ENCODE data around the gene NEK4.

The NEK4 gene

DNA sequence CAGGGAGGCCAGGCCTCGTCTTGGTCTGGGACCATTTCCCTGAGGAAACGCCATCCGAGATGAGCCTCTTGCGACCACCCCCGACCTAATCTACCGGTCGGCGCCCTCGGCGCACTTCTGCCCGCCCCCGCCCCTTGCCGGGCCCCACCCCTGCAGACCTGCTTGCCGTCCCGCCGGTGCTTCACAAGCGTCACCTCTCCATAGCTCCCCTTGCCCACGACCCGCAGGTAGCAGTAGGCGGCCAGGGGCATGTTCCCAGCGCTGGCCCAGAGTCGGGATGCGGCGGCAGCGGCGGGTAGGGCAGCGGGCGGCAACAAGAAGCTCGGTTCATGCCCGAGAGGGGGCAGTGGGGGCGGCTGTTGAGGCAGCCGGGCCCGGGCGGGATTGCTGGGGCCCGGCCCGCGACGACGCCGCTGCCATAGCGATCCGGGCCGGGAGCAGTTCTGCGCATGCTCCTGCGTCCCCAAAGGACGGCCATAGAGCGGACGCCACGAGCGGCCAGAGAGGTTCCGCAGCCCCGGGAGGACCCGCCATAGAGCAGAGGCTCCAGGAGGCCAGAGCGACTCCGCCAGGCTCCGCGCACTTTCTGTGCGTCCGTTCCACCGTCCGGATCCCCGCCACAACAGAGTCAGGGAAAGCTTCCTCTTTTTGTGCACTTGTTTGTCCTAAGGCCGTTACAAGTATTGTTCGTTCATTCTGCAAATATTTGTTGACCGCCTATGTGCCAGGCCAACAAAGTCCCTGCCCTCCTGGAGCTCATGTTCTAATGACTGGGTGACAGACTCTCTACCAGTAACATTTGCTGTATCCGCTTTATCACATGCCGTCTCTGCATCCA, at the start of gene NEK4:
Gene NEK4 (minus strand): TSS at position 445 of the 838 bp plus-strand sequence. CDS start 194 bp downstream, at position 251.
- peak; percentile 94 for DNase-seq (ENCODE audit: low spot score)

DNA sequence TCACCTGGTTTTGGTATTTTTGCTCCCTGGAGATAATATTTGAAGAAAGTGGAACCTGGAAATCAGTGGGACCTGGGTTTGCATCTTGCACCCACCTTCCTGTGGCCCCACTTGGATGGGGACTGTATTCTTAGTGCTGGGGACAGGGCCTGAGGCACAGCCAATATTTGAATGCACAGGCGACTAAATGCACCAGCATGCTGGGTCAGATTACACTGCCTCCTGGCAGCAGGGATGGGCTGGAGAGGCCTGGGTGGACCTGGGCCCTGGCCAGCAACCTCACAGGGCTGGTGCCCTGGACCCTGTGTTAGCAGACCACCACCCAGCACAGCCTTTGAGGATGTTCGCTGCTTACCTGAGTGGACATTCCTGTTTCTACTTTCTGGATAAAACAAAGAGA, 49.2 kb upstream of the NEK4 start:
- DNase-seq (ENCODE audit: low spot score) = no peak

DNA sequence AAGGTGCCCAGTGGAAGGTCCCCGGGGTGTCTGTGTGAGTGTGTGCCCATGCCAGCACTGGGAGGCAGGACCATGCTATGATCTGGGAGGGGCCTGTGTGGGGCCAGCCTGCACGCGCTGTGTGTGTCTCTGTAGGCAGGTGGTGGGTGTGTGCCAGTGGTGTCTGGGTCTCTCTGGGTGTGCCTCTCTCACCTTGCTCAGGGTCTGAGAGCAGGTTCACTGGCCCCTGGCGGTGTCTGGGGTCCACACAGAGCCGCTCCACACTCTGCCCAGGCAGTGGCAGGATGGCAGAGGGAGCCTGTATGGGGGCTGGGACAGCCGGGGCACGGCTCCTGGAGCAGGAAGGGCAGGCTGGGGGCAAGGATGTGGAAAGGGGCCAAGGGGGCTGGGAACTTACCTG, 47.1 kb upstream of the NEK4 start:
- DNase-seq (ENCODE audit: low spot score) = no peak

DNA sequence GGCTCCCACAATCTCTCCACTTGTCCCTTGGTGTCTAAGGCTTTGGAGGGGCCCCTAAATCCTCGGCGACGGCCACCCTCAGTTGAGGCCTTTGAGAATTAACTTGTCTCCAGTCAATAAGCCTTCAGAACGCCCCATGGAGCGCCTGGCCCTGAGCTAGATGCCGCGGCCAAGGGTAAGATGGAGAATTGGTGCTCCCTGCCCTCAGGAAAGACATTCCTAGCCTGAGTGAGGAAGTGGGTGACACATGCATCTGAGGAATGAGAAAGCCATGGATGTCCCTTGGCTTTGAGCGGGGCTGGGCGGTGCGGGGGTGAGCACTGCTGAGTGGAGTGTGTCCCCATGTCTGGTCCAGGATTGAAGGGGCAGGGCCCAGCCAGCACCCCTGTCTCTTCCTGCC, 46.5 kb upstream of the NEK4 start:
- no peak for DNase-seq (ENCODE audit: low spot score)

DNA sequence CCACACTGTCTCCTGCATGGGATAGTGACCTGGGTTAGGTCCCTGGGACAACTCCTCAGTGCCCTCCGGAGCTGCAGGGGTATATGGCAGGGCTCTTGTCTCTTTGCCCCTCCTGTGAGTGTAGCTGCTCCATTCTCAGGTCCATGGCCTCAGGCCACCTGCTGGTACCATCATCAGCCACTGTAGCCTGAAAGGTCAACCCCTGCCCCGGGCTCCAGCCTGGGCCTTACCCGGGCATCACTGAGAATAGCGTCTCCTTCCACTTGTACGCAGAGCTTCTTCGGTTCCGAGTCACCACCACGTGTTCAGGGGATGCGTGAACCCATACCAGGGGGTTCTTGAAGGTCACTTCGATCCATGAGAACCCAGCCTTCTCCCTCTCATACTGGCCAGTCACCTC, 45.9 kb upstream of the NEK4 start:
- no peak for DNase-seq (ENCODE audit: low spot score)

DNA sequence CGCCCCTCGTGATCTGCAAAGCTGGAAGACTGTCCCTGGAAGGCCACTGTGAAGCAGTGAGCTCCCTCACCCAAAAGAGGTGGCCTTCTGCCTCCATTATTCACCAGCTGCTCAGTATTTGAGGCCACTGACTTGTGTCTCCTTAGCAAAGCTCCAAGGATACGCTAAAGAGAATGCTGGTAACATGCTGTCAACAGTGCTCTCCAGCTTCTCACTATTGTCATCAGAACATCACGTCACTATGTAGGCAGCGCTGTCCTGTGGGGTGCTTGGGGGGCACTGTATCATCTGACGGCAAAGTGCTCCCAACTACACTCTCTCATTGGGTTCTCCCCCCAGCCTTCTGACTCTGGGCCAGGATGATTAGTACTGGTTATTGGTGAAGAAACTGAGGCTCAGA, 45.5 kb upstream of the NEK4 start:
- no peak for DNase-seq (ENCODE audit: low spot score)

DNA sequence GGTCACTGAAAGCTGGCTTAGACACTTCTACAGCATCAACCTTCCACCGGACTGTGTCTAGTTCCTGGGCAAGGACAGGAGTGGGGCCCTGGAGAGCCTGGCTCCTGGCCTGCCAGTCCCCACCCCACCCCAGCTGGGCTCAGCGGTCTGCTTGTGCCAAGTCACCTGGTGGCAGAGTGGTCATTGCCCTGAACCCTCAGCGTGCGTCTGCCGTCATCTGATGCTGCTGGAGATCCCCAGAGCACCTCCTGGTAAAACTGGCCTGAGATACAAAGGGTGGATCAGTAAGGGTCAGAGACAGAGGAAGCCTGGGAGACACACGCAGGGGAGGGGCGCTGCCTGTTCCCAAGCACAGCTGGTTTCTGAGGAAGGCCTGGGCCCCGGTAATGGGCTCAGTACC, 43.1 kb upstream of the NEK4 start:
- no peak for DNase-seq (ENCODE audit: low spot score)

DNA sequence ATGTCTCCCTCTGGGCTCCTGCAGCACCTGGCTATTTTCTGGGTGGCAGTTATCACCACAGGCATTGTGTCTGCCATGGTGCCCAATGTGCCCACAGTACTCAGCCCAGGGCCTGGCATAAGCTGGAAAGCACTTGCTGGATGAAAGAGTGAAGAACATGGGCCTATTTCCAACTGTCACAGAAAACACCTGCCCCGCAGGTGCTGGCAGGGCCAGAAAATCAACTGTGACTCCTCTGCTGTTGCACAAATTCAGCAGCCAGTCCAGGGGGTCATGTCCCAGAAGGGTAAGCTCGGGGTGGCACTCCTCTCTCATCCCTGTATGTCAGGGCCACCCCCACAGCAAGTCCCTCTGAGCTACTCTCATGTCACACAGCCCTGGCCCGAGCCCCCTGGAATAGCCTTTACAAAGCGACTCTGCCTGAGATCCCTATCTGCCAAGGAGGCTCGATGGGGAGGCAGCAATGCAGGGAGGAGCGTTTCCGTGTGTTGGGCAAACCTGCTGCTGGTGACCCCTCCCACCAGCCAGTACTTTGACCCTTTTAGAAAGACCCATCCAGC, 40.8 kb upstream of the NEK4 start:
- no peak for DNase-seq (ENCODE audit: low spot score)

DNA sequence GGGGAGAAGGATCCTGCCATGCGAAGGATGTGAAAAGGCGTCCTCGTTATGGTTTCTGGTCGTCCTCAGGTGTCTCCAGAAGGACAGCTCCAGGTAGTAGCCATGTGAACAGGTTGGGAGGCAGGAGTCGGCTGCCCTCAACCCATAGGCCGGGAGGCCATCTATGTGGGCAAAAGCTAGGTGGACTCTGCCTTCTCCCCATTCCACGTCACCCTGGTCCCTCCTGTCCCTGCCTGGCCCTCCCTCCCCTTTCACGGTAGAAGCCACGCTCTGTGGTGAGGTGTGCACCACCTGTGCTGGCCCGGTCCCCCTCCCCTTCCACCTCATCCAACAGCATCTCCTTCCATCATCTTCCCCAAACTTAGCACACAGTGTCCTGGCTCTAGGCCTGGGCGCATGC, 40.2 kb upstream of the NEK4 start:
- DNase-seq (ENCODE audit: low spot score) = no peak

DNA sequence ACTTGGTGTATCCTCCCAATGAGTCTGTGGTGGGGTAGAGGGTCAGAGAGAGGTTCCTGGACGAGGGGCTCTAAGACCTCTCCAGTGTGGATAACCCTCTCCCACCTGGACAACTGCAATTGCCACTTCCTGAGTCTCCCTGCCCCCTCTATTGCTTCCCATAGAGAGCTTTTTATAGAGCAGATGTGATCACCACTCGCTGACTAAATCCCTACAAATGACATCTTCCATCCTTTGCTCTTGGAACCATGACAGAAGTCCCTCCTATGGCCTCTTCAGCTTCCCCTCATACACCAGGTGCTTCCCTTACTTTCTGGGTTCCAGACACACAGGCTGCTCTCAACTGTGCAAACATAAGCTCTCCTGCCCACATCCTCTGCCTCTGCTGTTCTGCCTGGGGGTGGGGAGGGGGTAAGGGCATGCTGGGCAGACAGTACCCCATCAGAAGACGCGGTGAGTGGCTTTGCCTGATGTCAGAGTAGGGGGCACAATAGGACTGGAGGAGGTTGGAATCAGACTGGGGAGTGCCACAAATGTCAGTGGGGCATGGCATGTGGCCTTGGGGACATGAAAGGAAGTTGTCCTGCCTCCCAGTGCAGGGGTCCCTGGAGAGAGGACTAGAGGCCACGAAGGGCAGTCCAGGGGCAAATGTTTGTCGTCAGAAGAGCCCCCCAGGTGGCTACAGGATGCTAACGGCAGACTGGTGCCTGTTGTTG, 39.1 kb upstream of the NEK4 start:
- DNase-seq (ENCODE audit: low spot score) = no peak

DNA sequence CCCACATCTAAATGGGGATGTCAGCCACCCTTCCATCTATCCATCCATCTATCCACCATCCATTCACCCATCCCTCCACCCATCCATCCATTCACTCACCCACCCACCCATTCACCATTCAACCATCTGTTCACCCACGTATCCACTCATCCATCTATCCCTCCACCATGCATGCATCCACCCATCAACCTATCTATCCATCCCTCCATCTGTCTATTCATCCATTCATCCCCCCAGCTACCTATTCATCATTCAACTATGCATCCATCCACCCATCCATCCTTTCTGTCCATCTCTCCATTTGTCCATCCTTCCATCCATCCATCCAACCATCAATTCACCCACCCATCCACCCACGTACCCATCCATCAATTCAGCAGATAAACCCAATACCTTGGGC, 38.4 kb upstream of the NEK4 start:
- no peak for DNase-seq (ENCODE audit: low spot score)

DNA sequence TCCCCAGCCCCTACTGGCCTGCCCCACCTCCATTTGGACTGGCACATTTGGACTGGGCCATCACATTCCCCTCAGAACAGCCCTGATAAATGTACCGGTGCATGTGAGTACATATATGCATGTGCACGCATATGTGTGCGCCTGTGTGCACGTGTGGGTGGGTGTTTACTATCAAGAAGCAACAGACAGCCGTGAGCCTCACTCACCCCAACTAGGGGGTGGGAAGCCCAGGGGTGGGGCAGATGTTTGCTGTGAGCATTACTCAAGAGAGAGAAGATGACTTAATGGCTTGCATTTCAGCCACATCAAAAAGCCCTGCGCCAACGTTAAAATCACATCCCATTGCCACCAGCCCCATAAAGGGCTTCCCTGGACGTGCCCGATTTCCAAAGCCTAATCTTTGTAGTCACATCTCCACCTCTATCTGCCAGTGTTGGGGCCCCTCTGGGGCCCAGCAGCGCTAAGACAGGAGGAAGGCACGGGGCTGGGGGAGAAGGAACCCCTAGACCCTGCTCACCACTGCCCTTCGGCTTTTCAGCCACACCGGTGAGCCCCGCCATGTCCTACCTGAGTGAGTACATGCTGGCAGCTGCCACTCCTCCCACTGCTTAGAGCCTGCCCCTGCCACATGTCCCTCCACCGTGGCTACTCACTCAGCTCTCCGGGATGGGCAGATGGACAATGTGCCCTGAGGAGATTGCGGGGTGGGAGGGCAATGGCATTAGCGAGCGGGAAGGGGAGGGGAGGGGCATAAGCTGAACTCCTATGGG, 34.7 kb upstream of the NEK4 start:
- DNase-seq (ENCODE audit: low spot score) = no peak

DNA sequence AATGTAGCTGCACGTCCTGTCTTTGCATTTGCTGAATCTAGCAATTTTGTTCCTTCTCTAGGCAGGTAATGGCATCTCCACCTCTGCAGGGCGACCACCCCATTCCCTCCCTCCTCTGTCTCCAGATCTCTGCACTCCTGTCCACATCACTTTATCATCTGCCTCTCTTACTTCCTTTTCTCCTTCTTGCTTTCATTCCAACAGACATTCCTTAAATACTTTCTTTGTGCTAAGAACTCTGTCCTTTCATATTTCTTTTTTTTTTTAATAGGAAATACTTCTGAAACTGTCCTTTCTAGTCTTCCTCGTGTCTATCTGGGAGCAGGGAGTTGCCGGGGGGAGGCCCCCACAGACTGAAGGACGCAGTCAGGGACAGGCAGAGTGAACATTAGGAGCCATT, 31.1 kb upstream of the NEK4 start:
- DNase-seq (ENCODE audit: low spot score) = no peak

DNA sequence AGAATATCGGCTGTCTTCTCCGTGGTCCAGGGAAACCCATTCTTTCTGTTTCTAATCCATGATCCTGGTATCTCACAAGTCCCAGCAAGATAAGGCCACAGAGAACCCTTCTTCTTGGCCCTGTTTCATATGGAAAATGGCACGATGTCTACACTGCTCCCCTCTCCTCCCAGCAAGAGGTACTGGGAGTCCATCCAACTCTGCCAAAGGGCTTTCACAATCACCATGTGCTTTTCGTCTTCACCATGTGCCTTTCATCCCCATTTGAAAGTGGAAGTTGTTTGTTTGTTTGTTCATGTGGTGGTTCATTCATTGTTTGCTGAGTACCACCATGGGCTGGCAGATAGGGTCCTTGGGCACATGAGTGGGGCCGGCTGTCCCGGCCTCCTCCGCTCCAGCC, 29.3 kb upstream of the NEK4 start:
- no peak for DNase-seq (ENCODE audit: low spot score)

DNA sequence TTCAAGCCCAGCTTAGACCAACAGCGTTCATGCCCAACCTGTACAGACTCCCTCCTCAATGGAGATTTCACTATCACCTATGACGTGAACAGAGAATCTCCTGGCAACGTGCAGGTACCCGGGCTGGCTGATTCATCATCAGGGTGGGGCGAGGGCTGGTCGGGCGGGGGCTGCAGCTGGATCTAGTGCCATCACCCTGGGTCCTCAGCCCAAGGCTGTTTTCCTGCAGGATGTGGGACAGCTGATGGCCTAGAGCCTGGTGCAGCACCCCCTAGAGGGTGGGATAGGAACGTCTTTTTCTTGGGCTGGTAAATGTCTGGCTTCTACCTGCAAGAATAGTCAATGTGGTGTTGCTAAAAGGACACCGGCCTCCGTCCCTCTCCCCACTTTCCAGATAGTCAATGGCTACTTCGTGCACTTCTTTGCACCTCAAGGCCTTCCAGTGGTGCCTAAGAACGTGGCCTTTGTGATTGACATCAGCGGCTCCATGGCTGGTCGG, 28.3 kb upstream of the NEK4 start:
- peak; percentile 27 for DNase-seq (ENCODE audit: low spot score)

DNA sequence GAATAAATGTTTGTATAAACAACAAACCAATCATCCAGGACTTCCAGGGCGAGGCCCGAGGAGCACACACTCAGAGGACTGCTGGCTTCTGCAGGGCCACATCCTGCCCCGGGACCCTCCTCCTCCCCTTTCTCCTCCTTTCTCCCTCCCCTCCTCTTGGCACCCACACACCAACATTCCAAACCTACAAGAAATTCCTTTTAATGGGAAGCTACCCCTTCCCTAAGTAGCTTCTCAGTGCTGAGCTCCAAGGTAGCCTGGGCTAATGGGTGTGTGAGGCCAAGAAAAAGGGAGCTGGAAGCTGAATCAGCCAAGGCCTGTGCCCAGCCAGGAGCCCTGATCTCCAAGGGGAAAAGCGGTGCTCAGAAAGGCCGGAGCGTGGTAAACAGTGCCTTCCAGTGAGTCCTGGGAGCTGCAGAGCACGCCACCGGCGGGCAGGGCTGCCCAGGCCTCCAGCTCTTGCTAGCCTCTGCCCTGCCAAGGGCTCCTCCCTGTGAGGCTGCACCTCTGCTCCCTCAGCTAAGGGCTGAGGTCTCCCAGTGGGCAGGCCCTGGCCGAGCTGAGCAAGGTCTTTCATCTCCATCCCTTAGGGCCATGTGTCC, 27.7 kb upstream of the NEK4 start:
- no peak for DNase-seq (ENCODE audit: low spot score)

DNA sequence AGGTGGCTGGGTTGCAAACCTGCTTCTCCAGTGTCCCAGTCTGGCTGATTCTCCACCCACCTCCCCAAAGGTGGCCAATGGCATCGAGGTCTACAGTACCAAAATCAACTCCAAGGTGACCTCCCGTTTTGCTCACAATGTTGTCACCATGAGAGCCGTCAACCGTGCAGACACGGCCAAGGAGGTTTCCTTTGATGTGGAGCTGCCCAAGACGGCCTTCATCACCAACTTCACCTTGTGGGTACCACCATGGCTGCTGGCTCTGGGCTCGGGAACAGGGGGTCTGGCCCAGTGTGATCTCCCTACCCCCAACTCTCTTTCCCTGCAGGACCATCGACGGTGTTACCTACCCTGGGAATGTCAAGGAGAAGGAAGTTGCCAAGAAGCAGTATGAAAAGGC, 25.7 kb upstream of the NEK4 start:
- DNase-seq (ENCODE audit: low spot score) = no peak

DNA sequence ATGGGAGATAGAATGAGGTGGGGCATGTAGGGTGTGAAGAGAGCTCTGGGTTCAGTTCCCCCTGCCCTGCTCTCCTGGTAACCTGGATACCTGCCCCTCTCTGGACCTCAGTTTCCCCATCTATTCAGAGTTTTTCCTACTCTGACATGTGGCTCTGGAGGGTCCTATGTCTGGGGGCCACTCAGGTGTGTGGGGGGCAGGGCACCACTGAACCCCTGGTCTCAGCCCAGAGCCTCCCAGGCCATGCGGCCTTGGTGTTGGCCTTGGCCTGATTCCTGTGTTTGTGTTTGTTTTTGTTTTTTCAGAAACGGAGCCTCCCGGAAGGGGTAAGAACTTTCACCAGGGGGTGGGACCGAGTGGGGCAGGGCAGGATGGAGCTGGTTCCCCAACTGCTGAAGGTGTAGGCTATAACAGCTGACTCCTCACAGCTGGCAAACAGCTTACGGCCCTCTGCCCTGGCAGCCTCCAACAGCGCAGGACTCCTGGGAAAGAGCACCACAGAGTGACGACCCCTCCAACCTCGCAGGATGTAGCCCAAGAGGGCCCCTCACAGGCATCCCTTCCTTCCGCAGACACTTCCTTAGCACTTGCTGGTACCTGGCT, 24.7 kb upstream of the NEK4 start:
- DNase-seq (ENCODE audit: low spot score) = no peak

DNA sequence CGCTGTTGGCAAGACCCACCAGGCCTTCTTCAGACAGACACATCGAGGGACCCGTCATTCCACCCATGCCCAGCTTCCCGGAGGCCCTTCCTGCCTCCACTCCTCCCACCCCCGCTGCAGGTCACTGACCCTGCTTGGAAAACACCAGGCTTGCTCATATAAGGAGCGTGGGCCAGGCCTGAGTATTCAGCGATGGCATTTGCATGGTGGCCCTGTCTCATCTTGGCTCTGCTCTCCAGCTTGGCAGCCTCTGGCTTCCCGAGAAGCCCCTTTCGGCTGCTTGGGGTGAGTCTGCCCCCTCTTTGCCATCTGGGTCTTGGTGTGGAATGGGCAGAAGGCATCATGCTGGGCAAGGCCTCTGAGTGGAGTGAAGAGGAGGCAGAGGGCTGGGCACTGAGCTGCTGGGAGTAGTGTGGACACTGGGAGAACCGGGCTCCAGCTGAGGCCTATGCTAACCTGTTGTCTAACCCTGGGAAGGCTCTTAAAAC, 23.9 kb upstream of the NEK4 start, which contains the start of gene ITIH3:
Gene ITIH3 (plus strand): TSS at position 185 of the 488 bp plus-strand sequence. CDS start 8 bp downstream, at position 193.
- no peak for DNase-seq (ENCODE audit: low spot score)

DNA sequence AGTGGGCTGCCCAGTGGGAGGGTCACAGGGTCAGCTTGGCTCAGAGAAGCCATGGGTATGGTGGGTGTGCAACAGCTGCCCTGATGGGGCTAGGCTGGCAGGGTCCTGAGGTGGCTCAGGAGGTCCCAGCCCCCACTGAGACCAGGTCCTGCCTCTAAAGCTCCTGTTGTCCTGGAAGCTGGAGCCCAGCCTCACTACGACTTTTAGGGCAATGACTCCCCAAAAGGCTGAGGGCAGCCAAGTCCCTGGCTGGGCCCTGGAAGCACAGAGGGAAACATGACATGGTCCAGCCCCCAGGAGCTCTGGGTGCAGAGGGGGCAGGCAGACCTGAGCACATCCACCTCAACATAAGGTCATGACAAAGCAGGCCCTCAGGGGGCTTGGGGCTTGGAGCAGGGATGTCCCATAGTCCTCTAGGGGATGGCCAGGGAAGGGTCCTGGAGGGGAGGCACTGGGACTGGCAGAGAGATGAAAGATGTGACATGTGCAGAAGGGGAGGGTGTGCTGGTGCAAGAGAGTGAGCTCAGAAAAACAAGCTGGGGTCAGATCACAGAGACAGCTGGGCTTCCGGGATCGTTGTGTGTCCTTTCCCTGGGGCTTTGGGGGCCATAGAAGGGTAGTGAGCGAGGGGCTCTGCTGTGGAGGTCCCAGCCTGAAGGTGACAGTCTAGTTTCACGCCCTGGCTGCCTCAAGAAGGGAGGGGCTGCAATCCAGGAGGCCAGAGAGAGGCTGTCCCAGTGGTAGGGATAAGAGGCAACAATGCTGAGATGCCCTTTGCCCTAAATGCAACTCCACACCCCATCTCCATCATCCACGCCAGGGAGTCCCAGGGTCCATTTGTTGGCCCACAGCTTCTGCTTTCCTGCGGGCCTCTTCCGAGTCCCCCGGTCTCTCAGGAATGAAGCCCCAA, 23.2 kb upstream of the NEK4 start:
- DNase-seq (ENCODE audit: low spot score) = no peak

Measured in LoVo (cell line).